HG03354 (cell line): ENCODE data around the gene PHLPP1.
A peak's percentile ranks its signal among the peaks of the same experiment; 100 is the strongest.
"Not testable (repeated sequence)": the region's sequence is repeated elsewhere in the genome, so short reads cannot be mapped to it uniquely, and the experiment has no call there.

Source experiments
- ATAC-seq: cut with Tn5 transposase; IDR thresholded peaks from one replicate; pipeline ENCODE4 v1.9.1; 2021; ENCODE audit warnings: mild to moderate bottlenecking; ENCODE audit not compliant: unreplicated experiment, poor library complexity, severe bottlenecking

Gene PHLPP1

DNA sequence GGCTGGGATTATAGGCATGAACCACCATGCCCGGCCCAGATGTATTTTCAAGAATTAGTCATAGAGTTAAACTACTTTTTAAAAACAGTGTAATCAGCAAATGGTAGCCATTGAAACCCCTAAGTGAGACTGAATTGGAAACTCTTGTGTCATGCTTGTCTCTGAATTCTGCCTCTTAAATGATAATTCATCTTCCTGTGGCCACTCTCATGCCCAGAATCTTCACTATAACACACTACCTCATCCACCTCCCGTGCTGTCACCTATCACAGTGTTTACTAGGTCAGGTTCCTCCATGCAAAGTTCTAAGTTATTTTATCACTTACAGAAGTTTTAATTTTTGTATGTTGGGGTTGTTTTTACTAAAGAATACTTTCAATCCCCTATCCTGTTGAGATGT lies 197.5 kb downstream of the PHLPP1 start:
- no peak for ATAC-seq

DNA sequence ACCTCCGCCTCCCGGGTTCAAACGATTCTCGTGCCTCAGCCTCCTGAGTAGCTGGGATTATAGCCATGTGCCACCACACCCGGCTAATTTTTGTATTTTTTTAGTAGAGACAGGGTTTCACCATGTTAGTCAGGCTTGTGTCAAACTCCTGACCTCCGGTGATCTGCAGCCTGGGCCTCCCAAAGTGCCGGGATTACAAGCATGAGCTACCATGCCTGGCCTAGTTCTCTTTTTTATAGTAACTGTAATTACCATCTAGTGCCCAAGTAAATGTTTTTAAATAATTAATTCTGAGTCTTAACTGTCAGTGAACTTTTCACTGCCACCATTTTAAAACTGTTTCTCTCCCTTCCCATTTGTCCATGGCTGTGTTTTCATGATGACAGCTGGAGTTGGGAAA lies 198.5 kb downstream of the PHLPP1 start:
- not testable (repeated sequence) for ATAC-seq

DNA sequence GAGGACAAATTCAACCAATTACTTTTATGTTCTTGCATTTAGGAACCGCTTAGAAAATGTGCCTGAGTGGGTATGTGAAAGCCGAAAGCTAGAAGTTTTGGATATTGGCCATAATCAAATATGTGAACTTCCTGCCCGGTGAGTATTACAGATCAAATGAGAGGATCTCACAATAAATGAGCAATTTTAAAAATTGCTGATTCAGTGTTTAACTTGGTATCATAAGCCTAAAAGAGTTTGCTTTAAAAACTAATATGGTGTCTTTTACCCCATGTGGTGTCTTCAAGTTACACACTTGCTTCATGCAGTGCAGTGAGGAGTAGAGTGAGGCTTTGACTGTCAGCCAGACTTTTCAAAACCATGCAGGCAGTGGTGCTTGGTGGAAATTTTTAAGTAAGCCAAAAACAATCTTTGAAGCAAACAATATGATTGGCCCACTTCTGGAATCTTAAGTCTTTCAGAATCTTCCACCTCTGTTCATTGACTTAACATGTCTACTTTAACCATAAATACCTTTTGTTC lies 199.6 kb downstream of the PHLPP1 start:
- ATAC-seq, result no peak

DNA sequence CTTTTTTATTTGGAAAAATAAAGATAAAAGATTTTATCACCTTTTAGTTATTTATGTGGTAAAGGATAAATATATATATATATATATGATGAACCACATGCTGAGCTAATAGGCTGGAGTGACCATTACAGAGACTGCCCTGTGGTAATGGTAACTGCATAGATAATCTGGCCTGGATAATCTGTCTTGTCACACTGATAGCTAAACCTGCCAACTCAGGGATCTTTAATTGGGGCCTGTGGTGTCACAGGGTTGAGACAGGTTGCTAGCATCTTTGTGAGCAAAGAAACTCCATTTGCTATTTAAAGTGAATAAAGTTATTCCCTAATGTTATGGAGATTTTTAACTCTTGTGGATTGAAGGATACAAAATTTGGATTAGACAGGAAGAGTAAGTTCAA lies 203.0 kb downstream of the PHLPP1 start:
- no peak for ATAC-seq

DNA sequence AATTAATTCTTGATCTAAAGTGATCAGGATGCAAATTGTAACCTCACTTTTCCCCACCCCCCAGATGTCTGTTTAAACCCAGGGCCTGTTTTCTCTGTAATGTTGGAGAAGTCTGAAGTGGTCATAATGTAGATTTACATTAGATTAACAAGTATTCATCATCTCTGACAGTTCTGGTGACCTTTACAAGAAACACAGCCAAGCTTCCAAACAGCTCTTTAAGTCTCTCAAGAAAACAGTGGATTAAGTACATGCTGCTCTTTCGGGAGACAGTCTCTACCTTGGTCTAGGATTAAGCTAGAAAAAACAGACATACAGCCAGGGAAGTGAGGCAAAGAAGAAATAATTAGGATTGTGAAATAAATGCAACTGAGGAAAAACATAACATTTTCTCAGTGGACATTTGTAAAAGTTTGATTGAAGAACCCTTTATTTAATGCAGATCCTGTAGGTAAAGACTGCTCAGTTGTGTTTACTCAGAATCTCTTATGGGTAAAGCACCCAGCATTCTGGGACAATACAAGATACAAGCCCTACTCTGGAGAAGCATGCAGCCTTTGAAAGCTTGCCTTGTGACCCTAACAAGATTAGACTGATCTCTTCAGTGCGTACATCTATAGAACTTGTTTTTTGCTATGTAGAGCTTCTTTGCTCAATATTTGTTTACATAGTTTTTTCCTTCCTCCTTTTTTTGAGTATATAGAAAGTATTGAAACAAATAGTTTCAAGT lies 203.9 kb downstream of the PHLPP1 start:
- no peak for ATAC-seq

DNA sequence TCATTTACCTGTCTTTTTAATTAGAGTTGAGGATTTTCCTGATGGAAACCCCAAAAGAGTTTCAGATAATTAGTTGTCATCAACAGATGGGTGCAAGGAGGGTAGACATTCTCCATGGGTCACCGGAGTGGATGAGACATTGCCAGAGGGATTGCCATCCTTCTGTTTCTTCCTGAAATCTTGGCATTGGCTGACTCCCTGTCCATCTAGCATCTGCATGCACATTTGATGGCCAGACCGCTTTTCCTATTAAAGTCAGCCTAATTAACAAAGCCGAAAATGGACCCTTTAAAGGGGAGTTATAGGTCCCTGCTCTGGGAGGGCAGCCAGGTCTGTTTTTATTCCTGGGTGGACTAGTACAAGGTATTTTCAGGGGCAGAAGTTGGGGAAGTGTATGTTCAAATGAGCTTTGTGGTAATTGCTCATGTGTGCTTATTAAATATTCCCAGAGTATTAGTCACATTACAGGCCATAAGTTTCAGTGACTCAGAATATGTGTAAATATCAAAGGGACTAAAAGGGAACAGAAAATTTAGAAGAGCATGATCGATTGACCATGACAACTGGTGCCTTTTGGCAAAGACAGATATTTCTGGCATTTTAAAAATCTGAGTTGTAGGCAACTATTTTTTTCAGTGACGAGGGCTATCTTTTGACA lies 209.8 kb downstream of the PHLPP1 start:
- ATAC-seq, result no peak

DNA sequence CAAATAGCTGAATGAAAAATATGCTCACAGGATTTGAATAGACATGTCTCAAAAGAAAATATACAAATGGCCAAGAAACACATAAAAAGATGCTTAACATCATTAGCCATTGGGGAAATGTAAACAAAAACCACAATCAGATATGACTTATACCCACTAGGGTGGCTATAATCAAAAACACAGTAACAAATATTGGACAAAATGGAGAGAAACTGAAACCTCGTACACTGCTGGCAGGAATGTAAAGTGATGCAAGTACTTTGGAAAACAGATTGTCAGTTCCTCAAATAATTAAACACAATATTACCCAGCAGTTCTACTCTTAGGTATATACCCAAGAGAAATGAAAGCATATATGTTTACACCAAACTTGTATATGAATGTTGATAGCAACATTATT lies 213.0 kb downstream of the PHLPP1 start:
- ATAC-seq, result no peak

DNA sequence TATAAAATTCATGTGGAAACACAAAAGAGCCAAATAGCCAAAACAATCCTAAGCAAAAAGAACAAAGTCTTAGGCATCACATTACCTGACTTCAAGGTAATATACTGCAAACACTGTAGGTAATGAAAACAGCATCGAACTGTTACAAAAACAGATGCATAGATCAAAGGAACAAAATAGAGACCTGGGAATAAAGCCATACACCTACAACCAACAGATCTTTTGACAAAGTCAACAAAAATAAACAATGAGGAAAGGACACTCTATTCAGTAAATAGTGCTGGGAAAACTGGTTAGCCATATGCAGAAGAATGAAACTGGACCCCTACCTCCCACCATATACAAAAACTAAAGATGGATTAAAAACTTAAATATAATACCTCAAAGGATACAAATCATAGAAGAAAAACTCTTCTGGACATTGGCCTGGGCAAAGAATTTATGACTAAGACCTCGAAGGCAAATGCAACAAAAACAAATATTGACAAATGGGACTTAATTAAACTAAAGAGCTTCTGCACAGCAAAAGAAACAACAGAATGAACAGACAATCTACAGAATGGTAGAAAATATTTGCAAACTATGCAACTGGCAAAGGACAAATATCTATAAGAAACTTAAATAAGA lies 218.0 kb downstream of the PHLPP1 start:
- no peak for ATAC-seq

DNA sequence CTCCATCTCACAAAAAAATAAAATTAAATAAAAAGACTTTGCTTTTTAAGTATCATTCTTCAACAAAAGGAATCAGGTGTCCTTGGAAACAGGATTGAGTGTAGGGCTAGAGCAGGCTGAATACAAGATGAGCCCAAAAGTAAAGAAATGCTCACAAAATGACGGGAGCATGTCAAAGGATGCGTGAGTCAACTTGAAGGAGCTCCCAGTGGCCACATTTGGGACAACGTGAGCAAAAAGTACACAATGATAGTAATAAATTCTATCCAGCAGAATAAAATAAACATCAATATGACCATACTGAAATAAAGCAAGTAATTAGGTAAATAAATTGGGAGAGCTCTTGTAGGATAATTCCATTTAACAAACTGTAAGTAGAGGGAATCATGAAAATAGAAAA lies 220.7 kb downstream of the PHLPP1 start:
- no peak for ATAC-seq

DNA sequence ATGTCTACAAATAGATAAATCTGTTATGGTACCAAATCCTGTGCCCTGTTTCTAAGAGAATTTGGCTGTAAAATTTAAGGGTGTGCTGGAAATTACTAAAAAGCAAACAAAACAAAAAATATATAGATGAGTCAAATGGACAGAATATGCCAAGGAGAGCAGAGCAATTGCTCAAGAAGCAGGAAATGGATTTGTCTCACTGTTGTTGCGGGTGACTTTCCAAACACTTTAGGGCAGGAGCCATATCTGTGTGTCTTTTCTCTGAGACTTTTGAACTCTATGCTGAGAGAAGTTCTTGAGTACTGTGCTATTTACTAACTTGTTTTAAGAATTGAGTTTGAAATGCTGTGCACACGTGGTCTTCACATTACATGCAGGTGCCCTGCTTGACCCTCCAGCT lies 221.7 kb downstream of the PHLPP1 start:
- no peak for ATAC-seq

DNA sequence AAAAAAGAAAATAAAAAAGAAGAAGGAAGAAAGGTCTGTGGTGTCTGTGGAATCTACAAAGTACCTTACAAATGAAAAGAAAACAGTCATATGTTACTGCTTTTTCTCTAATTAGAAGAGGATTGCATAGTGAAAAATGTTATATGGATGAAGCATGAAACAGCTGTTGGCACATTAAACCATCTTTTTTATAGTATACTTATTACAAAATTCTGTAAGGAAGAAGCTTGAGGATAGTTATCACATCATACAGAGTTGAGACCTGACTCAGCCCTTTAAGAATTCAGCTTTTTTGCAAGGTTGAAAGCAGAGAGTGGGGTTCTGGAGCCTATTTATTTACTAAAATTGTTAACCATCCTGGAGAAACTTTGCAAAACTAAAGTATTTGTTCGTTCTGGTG lies 222.7 kb downstream of the PHLPP1 start:
- ATAC-seq, result no peak

DNA sequence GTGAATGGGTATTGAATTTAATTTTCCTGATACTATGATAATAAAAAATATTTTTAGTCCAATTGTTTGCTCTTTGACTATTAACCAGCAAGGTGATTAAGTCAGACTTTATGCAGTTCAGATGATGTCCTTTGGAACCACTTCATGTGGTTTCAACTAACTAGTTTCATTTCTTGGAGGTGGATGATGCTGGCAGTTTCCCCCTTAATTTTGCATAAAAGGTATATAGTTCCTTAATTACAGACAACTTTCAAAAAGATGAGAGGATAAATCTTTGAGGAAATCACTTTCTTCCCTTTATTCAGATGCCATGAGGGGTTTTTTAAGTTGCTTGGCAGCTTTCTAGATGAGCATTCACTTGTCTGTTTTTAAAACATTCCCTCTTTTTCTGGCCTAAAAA lies 223.1 kb downstream of the PHLPP1 start:
- ATAC-seq, result peak; percentile 93

DNA sequence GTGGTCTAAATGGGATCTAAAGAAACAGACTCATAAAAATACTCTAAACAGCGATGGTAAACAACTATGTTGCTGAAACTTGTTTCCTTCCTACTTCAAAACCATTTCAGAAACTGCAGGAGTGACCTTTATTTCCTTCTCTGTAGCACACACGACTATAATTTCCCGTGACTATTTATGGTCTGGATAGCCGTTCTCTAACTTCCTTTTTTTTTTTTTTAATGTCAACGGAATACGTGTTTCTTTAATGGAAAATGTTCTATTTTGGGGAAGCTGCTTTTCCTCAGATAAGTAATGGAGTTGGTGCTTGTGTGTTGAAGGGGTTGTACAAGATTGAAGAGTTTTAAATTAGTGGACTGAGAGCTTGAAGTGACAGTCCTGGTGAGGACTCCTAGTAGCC lies 224.1 kb downstream of the PHLPP1 start:
- no peak for ATAC-seq

DNA sequence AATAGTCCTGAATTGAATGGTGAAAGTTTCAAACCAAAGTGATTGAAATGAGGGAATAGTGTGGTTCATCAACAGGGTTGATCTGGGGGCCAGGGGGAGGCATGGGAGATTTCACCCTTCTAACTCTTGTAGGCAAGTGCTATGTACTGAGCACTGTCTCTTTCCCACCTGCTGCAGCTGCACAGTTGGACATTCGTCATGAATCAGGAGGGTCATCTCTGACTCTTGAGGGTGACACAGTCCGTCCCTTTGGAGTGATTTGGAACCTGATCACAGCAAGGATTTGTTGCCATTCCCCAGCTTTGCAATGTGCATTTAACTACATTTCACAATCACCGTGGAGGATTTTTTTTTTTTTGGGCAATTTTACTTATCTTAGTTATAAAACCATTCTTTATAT lies 224.6 kb downstream of the PHLPP1 start:
- no peak for ATAC-seq

DNA sequence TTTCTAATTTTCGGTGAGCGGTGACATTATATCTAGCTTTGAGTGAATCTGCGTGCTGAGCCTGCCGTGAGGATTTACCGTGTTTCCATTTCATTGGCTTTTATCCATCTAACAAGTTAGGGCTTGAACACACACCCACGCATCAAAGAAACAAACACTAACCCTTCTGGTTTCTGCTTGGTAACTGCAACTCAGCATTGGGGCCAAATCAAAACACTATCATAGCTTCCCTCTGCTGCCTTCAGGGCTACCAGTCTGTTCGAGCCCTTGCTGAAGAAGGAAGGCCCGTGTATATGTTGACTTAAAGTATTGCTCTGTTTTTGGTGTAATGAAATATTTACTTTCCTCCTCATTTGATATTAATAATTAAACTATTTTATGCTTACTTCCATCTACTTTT lies 227.2 kb downstream of the PHLPP1 start:
- ATAC-seq, result no peak

DNA sequence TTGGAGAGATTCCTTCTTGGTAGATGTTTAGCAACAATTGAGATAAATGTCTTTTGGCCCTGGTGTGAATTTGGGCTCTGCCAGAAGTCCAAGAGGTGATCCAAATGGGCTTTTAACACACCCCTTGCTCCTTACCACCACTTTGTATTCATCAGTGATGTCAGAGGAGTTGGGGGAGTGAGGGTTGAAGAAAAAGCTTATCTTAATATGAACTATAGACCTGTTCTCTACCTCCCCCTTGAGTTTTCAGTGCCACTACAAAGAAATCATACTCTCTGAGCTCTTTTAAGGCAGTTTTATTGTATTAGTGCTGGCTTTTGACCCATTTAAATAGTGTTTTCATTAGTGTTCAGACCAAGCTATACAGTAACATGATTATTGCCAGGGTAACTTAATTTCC lies 229.1 kb downstream of the PHLPP1 start:
- no peak for ATAC-seq

DNA sequence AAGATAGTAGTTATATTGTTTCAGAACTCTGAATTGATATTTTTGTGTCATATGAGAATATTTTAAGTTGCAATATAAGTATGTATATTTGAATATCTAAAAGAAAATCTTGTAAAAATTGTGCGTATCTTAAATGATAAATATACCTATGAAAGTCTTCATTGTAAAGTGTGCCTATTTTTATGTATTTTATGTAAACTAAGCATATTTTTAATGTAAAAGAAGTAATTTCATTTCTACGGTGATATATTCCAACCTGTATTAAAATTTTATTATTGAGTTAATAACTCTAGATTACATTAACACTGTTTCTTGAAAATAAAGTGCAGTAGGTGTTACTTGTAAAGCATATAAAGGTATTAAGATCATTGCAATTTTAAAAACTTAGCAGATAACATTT lies 233.4 kb downstream of the PHLPP1 start:
- no peak for ATAC-seq

DNA sequence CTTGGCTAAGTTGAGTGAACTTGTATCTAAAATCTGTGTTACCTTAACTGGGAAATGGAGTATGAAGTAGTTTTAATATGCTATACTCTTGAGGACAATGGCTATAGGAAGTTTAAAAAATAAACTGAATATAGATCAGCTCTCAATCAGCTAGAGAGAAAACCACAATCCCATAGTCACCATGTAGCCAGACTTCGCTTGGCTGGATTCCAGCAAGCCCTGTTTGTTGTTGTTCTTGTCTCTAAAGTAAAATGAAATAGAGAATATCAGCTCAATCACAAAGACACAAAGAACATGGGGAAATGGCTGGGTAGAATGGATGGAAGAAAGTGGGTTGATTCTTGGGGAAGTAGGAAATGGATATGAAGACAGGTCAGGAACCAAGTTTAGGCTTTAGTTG lies 234.9 kb downstream of the PHLPP1 start:
- ATAC-seq, result no peak

DNA sequence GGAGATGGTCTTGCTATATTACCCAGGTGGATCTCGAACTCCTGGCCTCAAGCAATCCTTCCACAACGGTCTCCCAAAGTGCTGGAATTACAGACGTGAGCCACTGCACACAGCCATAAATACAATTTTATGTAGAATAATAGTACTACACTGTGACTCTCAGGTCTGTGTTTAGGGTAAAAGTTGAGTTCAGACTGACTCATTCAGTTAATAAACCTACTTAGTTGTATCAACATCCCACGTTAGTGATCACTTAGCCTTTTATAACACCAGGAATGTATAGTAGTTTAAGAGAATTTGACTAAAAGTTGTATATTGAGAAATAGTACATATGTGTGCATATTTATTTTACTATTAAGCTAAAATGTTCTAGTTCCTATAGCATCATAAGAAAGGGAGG lies 237.5 kb downstream of the PHLPP1 start:
- no peak for ATAC-seq

DNA sequence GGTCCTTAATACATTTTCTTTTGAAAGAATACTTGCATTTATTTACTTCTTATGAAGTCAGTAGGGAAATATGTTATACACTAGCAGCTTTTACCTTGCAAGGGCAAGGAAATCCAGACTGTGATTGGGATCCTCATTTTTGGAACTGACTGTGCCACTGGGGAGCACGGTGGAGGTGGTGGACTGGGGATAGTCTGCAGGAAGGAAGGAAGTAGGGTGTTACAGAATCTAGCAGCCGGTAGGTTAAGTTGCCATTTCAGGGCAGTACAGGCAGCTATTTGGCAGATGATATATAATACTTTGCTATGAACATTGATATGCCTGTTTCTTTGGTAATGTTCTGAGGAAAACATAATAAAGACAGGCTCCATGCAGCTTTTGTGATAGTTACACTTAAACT lies 238.3 kb downstream of the PHLPP1 start:
- ATAC-seq, result no peak

DNA sequence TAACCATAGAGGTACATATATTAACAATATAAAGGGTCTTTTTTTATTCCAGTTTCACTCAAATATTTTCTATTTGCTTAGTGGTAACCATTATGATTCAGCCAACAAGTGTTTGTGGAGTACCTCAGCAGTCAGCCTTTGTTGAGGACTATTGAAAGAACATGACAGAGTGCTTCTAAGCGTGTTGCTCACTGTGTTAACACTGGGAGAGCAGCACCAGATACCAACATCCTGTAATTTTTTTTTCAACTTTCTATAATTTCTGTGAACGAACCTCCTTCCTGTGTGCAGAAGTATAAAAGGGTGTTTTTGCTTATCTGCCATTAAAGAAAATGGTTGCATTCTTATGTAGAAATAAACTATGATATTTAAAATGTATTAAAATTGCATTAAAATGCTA lies 239.0 kb downstream of the PHLPP1 start:
- no peak for ATAC-seq
